ENCODE results near the gene AZGP1.
"Not testable (repeated sequence)": the region's sequence is repeated elsewhere in the genome, so short reads cannot be mapped to it uniquely, and the experiment has no call there.

Gene AZGP1

GRCh38 chr7:100010901-100011300 lies 35.1 kb upstream of the AZGP1 start:
- H3K36me3 Mint-ChIP-seq: no peaks in the 10 kb centered on the region
- no peaks in the 10 kb centered on the region for H3K27me3 Mint-ChIP-seq
- H3K4me3 Mint-ChIP-seq: no peak overlapping the region
- H3K9me3 Mint-ChIP-seq (ENCODE audit: low read depth): no peaks in the 10 kb centered on the region
- H3K27ac Mint-ChIP-seq: no peak overlapping the region
- H3K4me1 Mint-ChIP-seq (ENCODE audit: low read depth): peaks cover 17% of the 10 kb centered on the region

GRCh38 chr7:100009952-100010351 lies 34.1 kb upstream of the AZGP1 start:
- not testable (repeated sequence) for H3K27me3 Mint-ChIP-seq; H3K4me3 Mint-ChIP-seq; H3K9me3 Mint-ChIP-seq (ENCODE audit: low read depth); H3K27ac Mint-ChIP-seq; H3K36me3 Mint-ChIP-seq
- H3K4me1 Mint-ChIP-seq (ENCODE audit: low read depth): peaks cover 13% of the 10 kb centered on the region

GRCh38 chr7:100008525-100008924 lies 32.7 kb upstream of the AZGP1 start:
- Mint-ChIP-seq H3K36me3 (no peaks in the 10 kb centered on the region), H3K27ac (no peak overlapping the region), H3K4me3 (no peak overlapping the region), H3K27me3 (no peaks in the 10 kb centered on the region), H3K4me1 (ENCODE audit: low read depth) (peaks cover 7% of the 10 kb centered on the region), H3K9me3 (ENCODE audit: low read depth) (no peaks in the 10 kb centered on the region)

GRCh38 chr7:100007887-100008286 lies 32.1 kb upstream of the AZGP1 start:
- Mint-ChIP-seq H3K9me3 (ENCODE audit: low read depth) (no peaks in the 10 kb centered on the region), H3K4me3 (no peak overlapping the region), H3K27ac (no peak overlapping the region), H3K27me3 (no peaks in the 10 kb centered on the region), H3K36me3 (no peaks in the 10 kb centered on the region), H3K4me1 (ENCODE audit: low read depth) (peaks cover under 1% of the 10 kb centered on the region)

GRCh38 chr7:100003711-100004661 lies 28.2 kb upstream of the AZGP1 start:
- no peak overlapping the region for H3K4me3 Mint-ChIP-seq
- no peaks in the 10 kb centered on the region for H3K36me3 Mint-ChIP-seq
- no peaks in the 10 kb centered on the region for H3K4me1 Mint-ChIP-seq (ENCODE audit: low read depth)
- no peaks in the 10 kb centered on the region for H3K9me3 Mint-ChIP-seq (ENCODE audit: low read depth)
- no peak overlapping the region for H3K27ac Mint-ChIP-seq
- no peaks in the 10 kb centered on the region for H3K27me3 Mint-ChIP-seq

- H3K4me1 Mint-ChIP-seq (ENCODE audit: low read depth): peaks cover 10% of the 10 kb centered on the region
- H3K27me3 Mint-ChIP-seq: no peaks in the 10 kb centered on the region
- H3K27ac Mint-ChIP-seq: no peak overlapping the region
- H3K36me3 Mint-ChIP-seq: no peaks in the 10 kb centered on the region
- H3K9me3 Mint-ChIP-seq (ENCODE audit: low read depth): no peaks in the 10 kb centered on the region
- H3K4me3 Mint-ChIP-seq: no peak overlapping the region
Observed at GRCh38 chr7:100000239-100000638, 24.4 kb upstream of the AZGP1 start.

GRCh38 chr7:99997545-99998137 lies 21.8 kb upstream of the AZGP1 start:
- H3K36me3 Mint-ChIP-seq: no peaks in the 10 kb centered on the region
- peaks cover 10% of the 10 kb centered on the region for H3K4me1 Mint-ChIP-seq (ENCODE audit: low read depth)
- no peaks in the 10 kb centered on the region for H3K27me3 Mint-ChIP-seq
- no peaks in the 10 kb centered on the region for H3K9me3 Mint-ChIP-seq (ENCODE audit: low read depth)
- H3K27ac Mint-ChIP-seq: peak overlapping the region; percentile 80
- H3K4me3 Mint-ChIP-seq: peak overlapping the region; percentile 79

- peak overlapping the region; percentile 79 for H3K4me3 Mint-ChIP-seq
- no peaks in the 10 kb centered on the region for H3K27me3 Mint-ChIP-seq
- no peaks in the 10 kb centered on the region for H3K9me3 Mint-ChIP-seq (ENCODE audit: low read depth)
- H3K27ac Mint-ChIP-seq: peak overlapping the region; percentile 80
- H3K36me3 Mint-ChIP-seq: no peaks in the 10 kb centered on the region
- H3K4me1 Mint-ChIP-seq (ENCODE audit: low read depth): peaks cover 10% of the 10 kb centered on the region
Observed at GRCh38 chr7:99996755-99997544, 21.1 kb upstream of the AZGP1 start.

- Mint-ChIP-seq H3K9me3 (ENCODE audit: low read depth) (no peaks in the 10 kb centered on the region), H3K27me3 (no peaks in the 10 kb centered on the region), H3K36me3 (no peaks in the 10 kb centered on the region), H3K4me1 (ENCODE audit: low read depth) (peaks cover 12% of the 10 kb centered on the region), H3K4me3 (no peak overlapping the region), H3K27ac (no peak overlapping the region)
Observed at GRCh38 chr7:99994819-99995218, 19.0 kb upstream of the AZGP1 start.

GRCh38 chr7:99992330-99993038 lies 16.7 kb upstream of the AZGP1 start:
- peaks cover 7% of the 10 kb centered on the region for H3K4me1 Mint-ChIP-seq (ENCODE audit: low read depth)
- no peaks in the 10 kb centered on the region for H3K27me3 Mint-ChIP-seq
- no peaks in the 10 kb centered on the region for H3K9me3 Mint-ChIP-seq (ENCODE audit: low read depth)
- H3K4me3 Mint-ChIP-seq: no peak overlapping the region
- no peak overlapping the region for H3K27ac Mint-ChIP-seq
- H3K36me3 Mint-ChIP-seq: no peaks in the 10 kb centered on the region

GRCh38 chr7:99991543-99991942 lies 15.7 kb upstream of the AZGP1 start:
- not testable (repeated sequence) for H3K27ac Mint-ChIP-seq; H3K4me1 Mint-ChIP-seq (ENCODE audit: low read depth); H3K27me3 Mint-ChIP-seq; H3K9me3 Mint-ChIP-seq (ENCODE audit: low read depth); H3K4me3 Mint-ChIP-seq; H3K36me3 Mint-ChIP-seq

- H3K9me3 Mint-ChIP-seq (ENCODE audit: low read depth): no peaks in the 10 kb centered on the region
- no peak overlapping the region for H3K4me3 Mint-ChIP-seq
- peaks cover 2% of the 10 kb centered on the region for H3K4me1 Mint-ChIP-seq (ENCODE audit: low read depth)
- H3K36me3 Mint-ChIP-seq: no peaks in the 10 kb centered on the region
- no peak overlapping the region for H3K27ac Mint-ChIP-seq
- H3K27me3 Mint-ChIP-seq: no peaks in the 10 kb centered on the region
Observed at GRCh38 chr7:99990460-99990852, 14.6 kb upstream of the AZGP1 start.

GRCh38 chr7:99987846-99988245 lies 12.0 kb upstream of the AZGP1 start:
- Mint-ChIP-seq H3K36me3 (no peaks in the 10 kb centered on the region), H3K27ac (no peak overlapping the region), H3K27me3 (no peaks in the 10 kb centered on the region), H3K9me3 (ENCODE audit: low read depth) (no peaks in the 10 kb centered on the region), H3K4me1 (ENCODE audit: low read depth) (peaks cover 2% of the 10 kb centered on the region), H3K4me3 (no peak overlapping the region)

GRCh38 chr7:99987306-99987705 lies 11.5 kb upstream of the AZGP1 start:
- H3K4me1 Mint-ChIP-seq (ENCODE audit: low read depth); H3K27me3 Mint-ChIP-seq: not testable (repeated sequence)

More at GRCh38 chr7:99987306-99987705, 11.5 kb upstream of the AZGP1 start:
- not testable (repeated sequence) for H3K4me3 Mint-ChIP-seq; H3K27ac Mint-ChIP-seq; H3K9me3 Mint-ChIP-seq (ENCODE audit: low read depth); H3K36me3 Mint-ChIP-seq

All from activated naive CD8-positive, alpha-beta T cell (primary cell).